Stimulated activated naive CD8-positive, alpha-beta T cell treated with anti-CD3 and anti-CD28 coated beads, Interleukin-15, Interleukin-2, amounts not matched to agents 100 U/mL and 50 U/mL, for 24 hours (primary cell): ENCODE measurements around the gene MRPL20.
"Not testable (repeated sequence)": the region's sequence is repeated elsewhere in the genome, so short reads cannot be mapped to it uniquely, and the experiment has no call there.

ENCODE experiments used
- ATAC-seq: fragments of 150-1000 bp; cut with Tn5 transposase; one replicate; pipeline ENCODE4 v1.10.0; 2021
- DNase-seq: peaks from one replicate; pipeline ENCODE4 v3.0.0; 2021

MRPL20 gene

DNA sequence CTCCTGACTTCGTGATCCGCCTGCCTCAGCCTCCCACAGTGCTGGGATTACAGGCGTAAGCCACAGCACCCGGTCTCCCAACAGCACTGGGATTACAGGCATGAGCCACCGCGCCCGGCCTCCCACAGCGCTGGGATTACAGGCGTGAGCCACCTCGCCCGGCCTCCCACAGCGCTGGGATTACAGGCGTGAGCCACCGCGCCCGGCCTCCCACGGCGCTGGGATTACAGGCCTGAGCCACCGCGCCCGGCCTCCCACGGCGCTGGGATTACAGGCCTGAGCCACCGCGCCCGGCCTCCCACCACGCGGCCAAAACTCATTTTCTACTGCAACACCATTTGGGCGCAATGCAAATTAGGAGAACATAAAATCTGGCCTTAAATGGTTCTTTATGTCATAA lies 21.8 kb downstream of the MRPL20 start:
- not testable (repeated sequence) for DNase-seq, ATAC-seq

DNA sequence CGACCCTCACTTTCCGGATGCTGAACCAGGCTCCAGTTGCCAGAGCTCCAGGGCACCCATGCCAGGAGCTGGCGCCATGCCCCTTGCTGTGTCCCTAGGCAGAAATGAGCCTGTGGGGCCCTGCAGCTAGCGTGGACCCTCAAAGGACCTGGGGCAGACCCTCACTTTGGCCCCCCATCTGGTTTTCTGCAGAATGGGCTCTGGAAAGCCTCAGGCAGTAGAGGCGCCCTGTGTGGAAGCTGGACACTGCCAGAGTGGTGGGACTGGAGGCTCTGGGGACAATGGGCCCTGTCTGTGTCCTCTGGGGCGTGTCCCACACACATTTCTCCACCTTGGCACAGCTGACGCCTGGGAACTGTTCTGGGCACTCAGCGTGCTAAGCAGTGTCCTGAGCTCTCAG lies 25.8 kb downstream of the MRPL20 start:
- ATAC-seq (no peak), DNase-seq (no peak)

DNA sequence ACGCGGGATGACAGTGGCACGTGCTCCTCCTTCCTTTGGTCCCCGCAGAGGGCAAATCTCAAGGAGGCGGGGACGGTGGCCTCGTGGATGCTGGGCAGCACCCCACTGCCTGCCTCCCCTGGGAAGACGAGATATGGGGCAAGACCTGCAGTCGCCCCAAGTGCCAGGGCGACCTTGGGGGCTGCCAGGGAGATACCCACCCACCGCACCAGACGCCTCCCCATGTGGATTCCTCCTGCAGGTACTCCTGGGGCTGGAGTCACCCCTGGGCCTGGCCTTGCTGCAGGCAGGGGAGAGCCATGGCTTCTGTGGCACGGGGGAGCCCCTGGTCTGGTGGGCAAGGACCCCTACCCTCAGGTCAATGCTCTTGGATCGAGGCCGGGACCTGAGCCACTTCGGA lies 26.2 kb downstream of the MRPL20 start:
- DNase-seq, result no peak
- ATAC-seq, result no peak

DNA sequence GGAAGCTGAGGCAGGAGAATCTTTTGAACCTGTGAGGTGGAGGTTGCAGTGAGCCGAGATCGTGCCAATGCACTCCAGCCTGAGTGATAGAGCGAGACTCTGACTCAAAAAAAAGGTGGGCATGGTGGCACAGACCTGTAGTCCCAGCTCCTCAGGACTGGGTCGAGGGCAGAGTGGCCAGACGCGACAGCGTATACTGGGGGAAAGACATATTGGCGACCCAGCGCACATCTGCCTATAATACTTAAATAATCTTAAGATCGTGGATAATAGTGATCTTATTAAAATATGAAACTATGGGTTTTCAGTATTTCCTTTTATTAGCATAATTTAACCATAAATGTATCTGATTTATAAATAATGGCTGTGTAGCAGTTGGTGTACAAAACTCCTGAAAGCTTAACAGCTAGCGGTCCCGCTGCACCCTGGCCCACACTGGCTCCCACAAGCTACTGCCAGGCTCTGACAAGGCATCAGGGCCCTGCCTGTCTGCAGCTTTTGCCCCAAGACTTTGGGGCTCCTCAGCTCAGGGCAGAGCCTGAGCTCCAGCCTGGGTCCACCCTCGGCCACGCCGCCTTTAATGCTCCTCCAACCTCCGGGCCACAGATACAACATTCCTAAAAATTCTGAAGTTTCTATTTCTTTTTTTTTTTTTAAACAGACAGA lies 29.4 kb downstream of the MRPL20 start:
- no peak for ATAC-seq
- DNase-seq, result no peak

DNA sequence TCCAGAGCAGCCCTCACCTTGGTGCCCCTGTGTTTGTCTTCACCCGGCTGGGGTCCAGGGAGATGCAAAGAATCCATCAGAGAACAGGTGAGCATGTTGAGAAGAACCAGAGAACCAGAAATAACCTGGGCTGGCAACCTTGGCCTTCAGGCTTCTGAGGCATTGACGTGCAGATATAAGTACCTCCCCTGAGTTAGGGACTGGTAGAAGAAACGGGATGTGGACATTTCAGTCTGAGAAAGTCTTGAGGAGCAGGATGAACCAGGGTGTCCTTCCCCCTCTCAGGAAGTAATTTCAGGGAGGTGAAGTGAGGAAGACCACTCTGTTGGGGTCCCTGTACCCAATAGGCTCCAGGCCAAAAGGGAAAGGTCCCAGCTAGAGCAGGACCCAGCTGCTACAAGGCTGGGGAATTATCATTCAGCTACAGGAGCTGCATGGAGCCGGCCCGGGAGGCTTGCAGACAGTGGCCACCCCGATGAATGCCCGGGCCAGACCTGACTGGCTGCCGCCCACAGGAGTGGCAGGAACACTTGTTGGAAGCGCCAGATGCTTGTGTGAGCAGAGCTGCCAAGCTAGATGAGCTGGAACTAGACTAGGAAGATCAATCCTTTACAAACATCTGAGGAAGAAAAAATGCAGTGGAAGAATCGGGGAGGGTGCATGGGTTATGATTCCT lies 30.4 kb downstream of the MRPL20 start:
- no peak for ATAC-seq
- no peak for DNase-seq

DNA sequence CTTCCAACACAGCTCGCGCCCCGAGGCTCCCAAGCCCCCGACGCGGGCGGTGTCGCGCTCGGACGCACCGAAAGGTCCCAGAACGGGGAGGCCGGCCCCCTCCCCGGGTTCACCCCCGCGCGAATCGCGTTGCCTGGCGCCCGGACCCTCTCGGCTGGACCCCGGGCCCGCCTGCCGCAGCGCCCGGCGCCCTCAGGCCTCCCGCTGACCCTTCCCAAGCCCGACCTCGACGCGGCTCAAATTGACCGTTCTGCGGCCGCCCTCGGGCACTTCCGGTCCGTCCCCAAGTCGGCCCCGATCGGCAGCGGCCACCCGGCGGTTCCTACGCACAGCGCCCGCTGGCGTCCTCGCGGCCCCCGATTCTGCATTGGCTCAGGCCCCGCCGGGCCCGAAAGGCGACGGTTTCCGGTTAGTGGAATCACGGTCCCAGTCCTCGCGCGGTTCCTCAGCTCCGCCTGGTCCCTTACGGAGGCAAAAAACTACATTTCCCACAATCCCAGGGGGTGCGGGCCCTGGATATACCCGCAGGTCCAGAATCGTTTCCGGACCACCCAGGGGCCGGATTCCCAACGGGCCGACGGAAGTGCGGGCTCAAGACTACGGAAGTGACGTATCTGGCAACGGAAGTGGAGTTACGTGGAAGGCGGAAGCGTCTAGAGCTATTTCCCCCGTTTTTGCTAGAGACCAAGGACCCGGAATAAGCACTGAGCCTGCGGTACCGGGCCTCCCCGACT lies 32.0 kb downstream of the MRPL20 start, which contains the start of gene AURKAIP1:
Gene AURKAIP1 (minus strand): TSS at position 279 of the 734 bp plus-strand sequence. CDS start 451 bp downstream, outside the sequence.
- DNase-seq, result peak; percentile 96
- ATAC-seq, result peak; percentile 96

DNA sequence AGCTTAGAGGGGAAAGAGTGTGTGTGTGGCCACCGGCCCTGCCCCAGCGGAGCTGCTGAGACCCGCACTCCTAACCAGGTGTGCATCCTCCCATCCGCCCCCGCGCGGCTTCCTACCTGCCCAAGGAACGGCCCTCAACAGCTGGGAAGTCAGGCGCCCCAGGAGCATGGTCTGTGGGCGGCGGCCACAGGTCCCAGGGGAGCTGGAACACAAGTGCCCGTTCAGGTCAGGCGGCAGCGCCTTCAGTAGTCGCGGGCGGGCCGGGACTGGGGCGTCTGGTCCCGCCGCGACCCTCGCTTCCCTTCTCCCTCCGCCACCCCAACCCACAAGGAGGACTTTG lies 32.5 kb downstream of the MRPL20 start:
- DNase-seq, result no peak
- ATAC-seq, result no peak

DNA sequence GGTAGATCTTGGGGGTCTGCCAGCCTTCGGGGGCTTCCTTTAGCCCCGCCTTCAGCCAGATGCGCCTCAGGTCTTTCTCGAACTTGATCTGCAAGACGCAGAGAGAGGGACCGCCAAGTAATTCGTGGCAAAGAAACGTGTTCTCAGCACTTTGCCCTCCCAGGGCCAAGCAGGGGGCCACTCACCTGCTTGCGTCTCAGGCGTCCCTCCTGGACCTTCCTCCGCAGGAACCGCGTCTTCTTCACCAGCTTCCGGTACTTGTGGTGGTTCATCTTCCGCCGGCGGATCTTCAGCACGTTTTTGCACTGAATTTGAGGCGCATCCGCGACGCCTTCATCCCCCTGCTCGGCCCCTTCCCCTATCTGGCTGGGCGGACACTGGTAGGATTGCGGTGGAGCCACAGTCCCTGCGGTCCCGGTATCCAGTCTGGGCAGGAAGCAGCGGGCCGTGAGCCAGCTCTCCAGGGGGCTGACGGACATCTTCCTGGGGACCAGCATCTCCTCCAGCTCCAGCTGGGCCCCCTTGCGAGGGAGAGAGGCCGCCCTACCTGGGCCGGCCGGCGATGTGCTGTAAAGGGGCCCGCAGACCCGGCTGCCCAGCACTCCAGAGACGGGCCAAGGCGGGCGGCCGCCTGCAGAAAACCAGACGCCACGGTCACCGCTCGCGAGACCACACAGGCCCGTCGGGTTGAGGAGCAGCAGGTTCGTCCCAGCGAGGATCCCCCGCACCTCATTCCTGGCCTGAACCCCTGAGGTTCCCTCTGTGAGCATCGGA lies 33.1 kb downstream of the MRPL20 start:
- ATAC-seq (no peak), DNase-seq (no peak)

DNA sequence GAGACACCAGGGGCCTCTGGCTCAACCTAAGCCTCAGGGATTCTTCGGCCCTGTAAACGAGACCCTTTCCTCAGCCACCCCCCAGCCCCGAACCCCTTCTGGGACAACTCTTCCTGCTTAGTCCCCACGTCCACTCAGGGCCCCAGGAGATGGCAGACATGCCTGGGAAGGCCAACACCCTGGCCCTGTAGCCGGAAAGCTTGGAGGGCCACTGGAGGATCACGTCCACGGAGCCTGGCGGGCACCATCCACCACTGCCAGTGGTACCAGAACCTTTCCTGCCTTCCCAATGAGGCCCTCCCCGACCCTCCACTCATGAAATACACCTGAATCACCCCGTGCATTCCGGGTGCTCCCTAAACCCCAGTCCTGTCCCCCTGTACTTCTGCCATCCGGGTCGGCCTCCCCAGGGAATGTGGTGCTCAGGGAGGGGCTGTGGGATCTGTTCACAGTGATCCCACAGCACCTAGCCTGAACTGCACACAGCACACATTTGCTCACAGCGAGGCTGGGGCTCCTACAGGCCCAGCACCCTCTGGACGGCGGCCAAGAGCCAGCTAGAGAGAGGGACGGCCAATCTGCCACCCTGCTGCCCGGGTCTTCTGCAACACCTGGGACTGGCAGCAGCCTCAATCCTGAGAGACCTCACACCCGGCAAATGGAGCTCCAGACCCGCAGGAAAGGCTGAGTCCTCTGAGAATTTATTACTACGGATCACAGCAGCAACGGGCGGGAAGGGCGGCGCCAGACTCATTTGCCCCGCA lies 33.9 kb downstream of the MRPL20 start:
- no peak for ATAC-seq
- DNase-seq, result no peak

DNA sequence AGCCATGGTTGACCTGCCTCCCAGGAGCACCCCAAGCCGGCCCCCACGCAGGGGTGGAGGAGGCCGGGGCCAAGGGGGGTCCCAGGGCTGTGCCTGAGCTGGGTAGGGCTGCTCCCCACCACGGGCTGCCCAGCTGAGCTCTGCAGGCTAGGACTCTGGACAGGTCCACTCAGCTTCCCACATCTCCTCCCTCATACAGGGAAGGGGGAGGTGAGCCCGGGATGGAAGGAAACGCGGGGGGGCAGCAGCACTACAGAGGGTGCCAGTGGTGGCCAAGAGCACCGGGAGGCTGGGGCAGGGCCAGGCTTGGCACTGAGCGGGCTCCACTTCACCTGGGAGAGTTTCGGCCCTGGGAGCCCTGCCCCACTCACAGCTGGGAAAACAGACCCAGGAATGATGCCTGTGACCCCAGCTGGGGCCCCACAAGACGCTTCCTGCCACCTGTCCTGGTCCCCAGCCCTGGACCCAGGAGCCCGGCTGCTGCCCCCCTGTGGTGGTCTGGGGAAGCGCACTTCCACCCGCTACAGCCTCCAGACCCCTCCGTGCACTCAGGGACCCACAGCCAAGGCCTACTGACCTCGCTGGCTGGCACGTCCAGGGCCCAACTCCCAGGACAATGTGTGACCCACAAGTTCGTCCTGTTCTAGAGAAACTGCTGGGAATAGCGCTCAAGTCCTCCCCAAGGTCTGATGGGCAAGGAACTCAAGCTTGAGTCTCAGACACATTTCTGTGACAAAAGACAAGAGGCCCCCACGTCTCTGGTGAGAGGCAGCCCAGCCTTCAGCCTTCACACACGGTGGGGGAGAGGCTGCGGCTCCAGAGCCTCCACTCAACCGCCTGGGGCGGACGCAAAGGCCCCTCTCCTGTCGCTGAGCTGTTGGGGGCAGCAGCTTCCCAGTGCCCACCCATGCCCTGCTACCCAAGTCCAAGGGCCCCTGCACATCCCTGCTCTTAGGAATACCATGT lies 35.1 kb downstream of the MRPL20 start:
- ATAC-seq (peak; percentile 35), DNase-seq (peak; percentile 90)

DNA sequence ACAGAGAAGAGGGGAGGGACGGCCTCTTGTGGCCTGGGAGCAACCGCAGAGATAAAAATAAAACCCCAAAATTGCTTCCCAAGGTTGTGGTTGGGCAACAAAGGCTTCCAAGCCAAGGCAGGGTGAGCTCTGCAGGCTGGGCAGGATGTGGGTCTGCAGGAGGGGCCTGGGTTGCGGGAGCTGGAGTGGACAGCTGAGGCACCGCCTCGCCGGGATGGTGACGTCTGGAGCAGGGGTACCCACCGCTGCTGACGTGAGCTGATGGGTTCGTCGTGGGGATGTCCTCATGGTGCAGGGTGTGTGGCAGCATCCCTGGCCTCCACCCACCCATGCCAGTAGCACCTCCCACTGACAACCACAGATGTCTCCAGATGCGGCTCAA lies 35.7 kb downstream of the MRPL20 start:
- DNase-seq, result peak; percentile 61
- no peak for ATAC-seq

DNA sequence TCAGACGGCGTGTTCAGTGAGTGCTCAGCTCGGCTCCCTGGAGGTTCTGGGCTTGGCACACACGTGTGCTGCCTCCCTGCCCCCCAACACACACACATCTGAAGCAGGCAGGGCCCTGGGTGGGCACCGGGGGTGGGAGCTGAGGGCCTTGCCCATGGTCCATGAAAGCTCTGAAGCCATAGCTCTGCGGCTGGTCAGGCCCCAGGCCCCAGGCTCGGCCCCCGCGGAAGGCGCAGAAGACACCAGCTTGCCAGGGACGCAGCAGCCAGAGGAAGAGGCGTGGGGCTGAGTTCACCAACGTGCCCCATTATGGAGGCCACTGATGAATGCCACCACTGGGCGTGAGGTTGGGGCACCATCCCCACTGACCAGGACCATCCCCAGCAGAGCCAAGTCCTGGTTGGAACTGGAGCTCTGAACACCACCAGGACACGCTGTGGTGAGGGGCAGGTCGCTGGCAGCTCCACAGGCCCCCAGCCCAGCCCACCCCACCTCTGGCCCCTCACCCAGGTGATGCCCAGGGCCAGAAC lies 36.3 kb downstream of the MRPL20 start:
- DNase-seq (no peak), ATAC-seq (no peak)

DNA sequence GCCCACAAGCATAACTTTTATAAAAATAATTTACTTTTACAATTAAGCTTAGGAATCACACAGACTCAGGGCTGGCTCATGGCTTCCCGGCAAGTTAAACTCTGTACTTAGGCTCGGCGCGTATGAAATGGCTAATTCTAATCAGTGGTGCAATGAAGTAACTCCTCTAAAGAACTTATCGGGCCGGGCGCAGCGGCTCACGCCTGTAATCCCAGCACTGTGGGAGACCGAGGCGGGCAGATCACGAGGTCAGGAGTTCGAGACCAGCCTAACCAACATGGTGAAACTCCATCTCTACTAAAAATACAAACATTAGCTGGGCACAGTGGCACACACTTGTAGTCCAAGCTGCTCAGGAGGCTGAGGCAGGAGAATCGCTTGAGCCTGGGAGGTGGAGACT lies 37.0 kb downstream of the MRPL20 start:
- DNase-seq, ATAC-seq: not testable (repeated sequence)

DNA sequence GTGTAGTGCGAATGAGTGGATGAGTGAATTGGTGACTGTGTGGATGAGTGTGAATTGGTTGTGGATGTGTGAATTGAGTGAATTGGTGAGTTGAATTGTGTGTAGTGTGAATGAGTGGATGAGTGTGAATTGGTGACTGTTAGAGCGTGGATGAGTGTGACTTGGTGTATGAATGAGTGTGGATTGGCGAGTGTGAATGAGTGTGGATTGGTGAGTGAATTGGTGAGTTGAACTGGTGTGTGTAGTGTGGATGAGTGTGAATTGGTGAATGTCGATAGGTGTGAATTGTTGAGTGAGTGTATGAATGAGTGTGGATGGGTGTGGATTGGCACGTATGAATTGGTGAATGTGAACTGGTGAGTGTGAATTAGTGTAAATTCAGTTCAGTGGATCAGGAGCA lies 39.8 kb downstream of the MRPL20 start:
- no peak for DNase-seq
- ATAC-seq, result no peak

DNA sequence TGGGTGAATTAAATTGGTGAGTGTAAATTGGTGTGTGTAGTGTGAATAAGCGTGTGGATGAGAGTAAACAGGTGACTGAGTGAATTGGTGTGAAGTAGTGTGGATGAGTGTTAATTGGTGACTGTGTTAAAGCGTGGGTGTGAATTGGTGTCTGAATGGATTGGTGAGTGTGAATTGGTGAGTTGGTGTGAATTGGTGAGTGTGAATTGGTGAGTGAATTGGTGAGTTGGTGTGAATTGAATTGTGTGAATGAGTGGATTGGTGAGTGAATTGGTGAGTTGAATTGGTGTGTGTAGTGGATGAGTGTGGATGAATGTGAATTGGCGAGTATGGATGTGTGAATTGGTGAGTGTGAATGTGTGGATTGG lies 40.4 kb downstream of the MRPL20 start:
- DNase-seq, result no peak
- ATAC-seq, result no peak

DNA sequence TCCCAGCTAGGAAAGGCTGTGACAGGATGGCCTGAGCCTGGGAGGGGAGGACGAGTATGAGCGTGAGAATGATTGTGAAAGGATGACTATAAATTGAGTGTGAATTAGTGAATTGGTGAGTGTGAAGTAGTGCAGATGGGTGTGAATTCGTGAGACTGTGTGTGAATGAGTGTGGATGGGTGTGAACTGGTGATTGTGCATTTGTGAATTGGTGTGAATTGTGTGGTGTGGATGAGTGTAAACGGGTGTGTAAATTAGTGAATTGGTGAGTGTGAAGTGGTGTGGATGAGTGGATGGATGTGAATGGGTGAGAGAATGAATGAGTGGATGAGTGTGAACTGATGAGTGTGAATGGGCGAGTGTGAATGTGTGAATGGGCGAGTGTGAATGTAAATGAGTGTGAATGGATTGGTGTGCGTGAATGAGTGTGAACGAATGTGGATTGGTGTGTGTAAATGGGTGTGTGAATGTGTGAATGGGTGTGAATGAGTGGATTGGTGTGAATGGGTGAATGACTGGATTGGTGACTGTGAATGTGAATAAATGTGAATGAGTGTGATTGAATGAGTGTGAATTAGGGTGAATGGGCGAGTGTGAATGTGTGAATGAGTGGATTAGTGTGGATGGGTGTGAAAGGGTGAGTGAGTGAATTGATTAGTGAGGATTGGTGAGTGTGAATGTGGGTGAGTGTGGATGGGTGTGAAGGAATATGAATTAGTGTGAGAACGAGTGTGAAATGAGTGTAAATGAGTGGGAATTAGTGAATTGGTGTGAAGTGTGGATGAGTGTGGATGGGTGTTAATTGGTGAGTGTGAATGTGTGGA lies 41.0 kb downstream of the MRPL20 start:
- no peak for DNase-seq

DNA sequence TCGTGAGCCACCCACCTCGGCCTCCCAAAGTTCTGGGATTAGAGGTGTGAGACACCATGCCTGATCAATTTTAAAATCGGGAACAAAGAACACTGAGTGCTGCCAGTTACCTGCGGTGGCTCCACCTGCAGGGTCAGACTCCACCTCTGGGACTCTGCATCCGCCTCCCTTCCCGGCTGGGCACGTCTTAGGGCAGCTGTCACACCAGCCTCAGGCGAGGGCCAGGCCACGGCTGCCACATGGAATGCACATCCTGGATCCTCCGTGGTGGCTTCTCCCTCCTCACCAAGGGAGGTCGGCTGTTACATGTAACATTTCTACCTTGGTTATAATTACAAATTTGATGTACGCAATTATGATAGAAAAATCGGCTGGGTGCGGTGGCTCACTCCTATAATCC lies 42.8 kb downstream of the MRPL20 start:
- ATAC-seq (no peak), DNase-seq (no peak)

More for the DNA sequence above, 41.0 kb downstream of the MRPL20 start:
- ATAC-seq, result no peak

DNA sequence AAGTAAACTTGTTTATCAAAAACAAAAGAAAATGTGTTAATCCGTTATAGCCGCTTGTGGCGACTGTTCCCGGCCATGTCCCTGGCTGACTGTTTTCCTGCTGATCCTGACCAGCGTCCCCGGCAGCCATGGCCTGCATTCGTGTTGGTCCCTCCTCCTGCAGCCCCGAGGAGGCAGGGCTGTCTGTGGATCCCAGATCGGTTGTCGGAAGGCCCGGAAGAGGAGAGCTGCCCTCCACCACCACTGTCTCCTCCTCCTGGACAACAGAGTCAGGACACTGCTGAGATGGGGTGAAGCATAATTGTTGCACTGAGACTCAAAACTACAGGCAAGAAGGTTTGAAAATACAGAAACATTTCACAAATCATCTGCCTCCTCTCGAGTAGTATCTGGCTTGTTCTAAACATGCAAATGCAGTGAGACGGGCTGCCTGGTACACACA lies 45.1 kb downstream of the MRPL20 start:
- DNase-seq (no peak), ATAC-seq (no peak)

DNA sequence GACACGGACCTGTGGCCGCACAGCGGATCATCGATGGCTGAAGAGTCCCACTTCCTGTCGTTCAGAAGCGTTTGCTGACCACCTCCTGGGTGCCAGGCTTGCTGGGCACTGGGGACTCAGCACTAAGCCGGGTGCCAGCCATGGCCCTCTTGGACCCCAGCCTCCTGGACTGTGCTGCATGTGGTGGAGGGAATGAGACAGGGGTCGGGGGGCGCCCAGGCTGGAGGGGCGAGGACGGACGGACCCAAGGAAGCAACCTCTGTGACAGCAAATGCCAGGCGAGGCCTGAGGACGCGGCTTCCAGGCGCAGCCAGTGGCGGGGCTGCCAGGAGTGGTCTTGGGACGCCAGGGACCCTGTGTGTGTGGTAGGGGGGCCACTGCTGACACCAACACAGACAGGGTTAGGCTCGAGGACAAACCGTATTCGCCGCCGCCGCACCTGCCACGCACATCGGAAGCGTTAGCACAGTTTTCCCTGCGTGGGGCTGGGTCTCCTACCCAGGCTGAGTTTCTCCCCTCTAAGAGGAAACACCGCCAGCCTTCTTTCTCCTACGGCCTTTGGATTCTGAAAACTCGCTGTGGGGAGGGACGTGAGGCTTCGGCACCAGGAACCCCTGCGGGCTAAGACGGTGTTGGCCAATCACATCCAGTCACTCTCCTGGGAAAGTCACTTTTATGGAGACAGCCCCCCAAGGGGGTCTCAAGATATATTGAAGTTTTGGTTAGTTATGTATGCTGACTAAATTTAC lies 45.7 kb downstream of the MRPL20 start:
- ATAC-seq (no peak), DNase-seq (no peak)
